ENCODE results near the gene SNCG.
"Not testable (repeated sequence)": the region's sequence is repeated elsewhere in the genome, so short reads cannot be mapped to it uniquely, and the experiment has no call there.

The SNCG gene

DNA sequence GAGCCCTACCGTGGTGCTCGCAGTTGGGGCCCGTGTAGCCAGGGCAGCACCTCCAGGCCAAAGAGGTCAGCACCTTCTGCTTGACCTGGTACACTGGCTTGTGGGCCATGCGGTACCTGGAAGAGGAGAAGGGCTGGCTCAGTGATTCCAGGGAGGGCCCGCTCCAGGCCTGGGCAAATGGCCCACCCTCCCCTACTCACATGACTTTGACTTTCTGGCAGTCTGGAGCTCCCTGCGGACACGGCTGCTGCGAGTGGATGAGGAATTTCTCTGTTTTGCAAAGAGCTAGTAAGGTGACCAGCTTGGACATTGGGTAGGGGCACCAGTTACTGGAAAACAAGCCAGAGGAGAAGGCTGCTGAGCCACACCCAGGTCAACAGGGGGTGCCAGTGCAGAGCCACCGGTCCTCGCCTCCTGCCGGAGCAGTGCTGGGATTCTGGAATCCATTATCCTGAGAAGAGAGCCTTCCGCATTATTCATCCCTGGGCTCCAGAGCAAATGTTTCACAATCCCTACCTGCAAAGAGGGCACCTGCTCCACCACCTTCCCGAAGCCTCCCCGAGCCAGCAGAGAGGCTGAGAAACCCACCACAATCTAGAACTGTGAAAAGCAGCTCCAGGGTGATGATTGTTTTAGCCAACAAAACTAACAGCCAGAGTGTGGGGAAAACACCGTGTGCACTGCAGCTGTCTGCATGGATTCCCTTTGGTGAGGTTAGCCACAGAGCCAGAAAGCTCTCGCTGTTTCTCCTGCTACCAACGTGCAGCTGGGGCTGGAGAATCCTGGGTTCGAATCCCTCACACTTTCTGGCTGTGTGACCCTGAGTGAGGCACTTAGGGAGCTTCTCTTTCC is 12.8 kb upstream of the SNCG start:
- no peak for DNase-seq

- DNase-seq = no peak
These were observed 11.9 kb upstream of the SNCG start for GRCh38 chr10:86946213-86947155.

- not testable (repeated sequence) for DNase-seq
These were observed 10.6 kb upstream of the SNCG start for GRCh38 chr10:86947806-86948205.

- no peak for DNase-seq
These were observed 8.1 kb upstream of the SNCG start for GRCh38 chr10:86950349-86950748.

- no peak for DNase-seq
These were observed 7.1 kb upstream of the SNCG start for GRCh38 chr10:86951184-86951761.

DNA sequence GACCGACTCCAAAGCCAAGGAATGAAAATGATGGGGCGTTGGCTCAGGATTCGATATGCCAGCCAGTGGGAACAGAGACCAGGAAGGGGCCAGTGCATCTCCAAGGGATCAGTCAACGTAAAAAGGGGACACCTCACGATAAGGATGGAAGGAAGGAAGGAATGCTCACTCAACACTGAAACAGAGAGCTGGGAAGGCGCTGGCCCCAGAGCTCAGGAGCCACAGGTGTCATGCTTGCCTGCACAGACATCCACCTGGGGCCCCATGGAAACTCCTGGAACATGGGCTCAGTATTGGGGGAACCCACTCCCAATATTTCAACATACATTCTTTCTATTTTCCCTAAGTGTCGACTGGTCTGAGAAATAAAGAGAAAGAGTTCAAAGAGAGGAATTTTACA is 6.3 kb upstream of the SNCG start:
- no peak for DNase-seq

- not testable (repeated sequence) for DNase-seq
These were observed 5.7 kb upstream of the SNCG start for GRCh38 chr10:86952697-86953096.

GRCh38 chr10:86953747-86954680 is 4.4 kb upstream of the SNCG start:
- DNase-seq = peak; percentile 17

DNA sequence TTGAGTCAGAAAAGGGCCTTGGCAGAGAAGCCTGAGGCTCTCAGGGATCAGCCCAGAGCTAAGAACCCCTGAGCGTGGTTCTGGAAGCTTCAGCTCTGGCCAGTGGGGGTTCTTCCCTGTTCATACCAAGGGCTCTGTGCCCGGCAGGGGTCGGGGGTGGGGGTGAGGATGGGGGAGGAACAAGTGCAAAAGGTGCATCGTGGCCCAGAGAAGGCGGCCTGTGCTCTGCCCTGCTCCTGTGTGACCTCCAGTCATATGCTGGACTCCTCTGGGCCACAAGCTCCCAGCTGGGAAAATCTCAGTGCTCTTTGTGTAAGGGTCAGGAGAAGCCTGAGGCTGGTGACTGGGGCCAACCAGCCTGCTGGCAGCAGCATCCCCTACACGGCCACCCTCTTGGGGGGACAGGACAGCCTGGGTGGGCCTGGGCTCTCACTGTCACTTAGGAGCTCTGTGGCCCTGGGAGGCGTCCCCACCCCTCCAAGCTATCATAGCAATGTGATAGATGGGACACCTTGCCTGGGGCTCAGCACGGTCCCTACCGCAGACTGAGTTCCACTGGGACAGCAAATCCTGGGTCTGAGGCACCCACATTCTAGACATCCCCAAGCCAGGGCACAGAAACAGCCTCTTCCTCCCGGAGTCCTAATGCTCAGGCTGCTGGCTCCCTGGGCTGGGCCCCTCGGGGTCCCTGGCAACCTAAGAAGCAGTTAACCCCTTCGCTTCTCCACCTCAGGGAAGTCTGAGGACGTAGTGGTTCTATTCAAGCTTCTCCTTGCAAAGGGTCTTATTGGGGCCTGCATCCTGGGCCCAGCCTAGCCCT is 3.5 kb upstream of the SNCG start:
- DNase-seq = no peak

GRCh38 chr10:86955501-86956194 is 2.8 kb upstream of the SNCG start:
- DNase-seq = no peak

DNA sequence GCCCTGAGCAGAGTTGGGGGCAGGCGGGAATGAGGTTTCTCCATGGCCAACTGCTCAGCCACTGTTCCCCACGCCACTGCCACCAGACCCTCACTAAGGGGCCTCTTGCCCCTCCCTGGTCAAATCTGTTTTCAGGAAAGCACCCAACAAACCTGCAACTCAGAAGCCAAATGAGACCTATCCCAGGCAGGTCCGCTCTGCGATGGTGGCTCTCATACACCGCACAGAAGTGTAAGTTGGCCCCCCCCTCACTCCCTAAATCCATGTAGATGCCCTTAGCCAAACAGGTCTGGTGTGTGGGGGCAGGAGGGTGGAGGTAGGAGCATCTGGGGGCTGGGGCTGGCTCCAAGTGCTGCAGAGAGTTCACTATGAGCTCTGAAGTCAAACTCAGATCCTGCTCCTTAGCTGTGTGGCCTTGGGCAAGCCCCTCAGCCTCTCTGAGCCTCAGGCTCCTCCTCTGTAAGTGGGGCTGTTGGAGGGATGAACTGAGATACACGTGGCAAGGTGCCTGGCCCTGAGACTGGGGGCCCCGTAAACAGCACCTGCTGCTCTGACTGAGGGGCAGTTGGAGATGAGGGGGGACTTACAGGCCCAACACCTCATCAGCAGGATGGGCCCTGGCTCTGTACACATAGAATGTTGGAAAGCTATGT is 2.1 kb upstream of the SNCG start:
- no peak for DNase-seq

DNA sequence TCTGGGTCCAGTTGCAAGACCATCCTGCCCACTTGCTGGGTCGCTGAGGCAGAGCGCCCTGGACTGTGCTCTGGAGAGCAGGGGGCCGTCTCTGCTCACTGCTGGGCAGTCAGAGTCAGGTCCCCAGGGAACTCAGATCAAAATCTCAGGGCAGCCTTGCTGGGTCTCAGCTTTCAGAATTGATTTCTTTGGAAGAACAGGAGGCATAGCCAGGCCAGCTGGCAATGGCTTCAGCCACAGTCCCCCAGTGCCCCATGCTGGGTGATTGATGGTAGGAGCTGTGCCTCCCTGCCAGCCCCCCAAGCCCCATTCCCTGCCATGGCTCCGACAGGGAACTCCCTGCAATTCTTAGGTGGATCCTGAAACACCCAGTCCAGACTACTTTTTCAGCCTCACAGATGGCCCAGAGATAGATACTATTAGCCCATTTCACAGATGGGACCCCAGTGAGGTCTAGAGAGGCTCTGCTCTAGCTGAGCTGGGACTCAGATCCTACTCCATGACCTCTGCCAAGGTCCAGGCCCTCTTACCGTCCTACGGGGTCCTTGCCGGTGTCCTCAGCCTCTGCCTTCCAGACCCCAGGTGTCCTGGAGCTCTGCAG is 1.5 kb upstream of the SNCG start:
- no peak for DNase-seq

- DNase-seq = no peak
These were observed 806 bp upstream of the SNCG start, which contains the start of gene MMRN2 for GRCh38 chr10:86957471-86958115. Gene MMRN2, minus strand, starts transcription at chr10:86957615. Its CDS starts 74 bp downstream, at chr10:86957541.

DNA sequence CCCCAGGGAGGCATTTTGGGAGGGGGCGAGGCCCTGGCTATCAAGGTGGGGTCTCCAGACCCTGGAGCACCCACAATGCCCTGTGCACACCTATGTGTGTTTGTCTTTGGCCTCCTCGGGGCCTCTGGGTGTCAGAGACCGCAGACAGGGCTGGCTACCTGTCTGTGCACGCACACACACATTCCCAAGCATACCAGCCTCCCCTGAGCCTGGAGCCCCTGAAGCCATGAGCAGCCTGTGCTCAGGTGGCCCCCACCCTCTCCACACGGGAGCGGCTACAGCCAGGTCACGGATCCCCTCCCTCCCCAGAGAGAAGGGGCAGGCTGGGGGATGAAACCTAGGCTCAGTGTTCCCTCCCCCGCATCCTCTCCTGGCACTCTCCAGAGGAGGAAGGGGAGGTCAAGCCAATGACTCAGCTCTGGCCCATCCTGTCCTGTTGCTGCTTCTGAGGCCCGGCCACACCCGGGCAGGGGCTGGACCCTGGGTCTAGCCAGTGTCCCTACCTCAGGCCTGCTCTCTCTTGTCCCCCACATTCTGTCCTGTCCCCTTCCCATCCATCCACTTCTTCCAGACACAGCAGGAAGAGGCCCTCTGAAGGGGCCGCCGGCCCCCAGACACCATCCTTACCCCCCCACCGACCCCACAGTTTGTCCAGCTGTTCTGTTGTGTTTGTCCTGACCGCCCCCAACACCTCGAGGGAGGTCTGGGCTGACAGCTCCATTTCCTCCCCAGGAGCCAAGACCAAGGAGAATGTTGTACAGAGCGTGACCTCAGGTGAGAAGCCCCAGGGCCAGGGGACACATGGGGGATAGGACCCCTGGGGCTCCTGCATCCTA is 720 bp downstream of the SNCG start:
- no peak for DNase-seq

DNA sequence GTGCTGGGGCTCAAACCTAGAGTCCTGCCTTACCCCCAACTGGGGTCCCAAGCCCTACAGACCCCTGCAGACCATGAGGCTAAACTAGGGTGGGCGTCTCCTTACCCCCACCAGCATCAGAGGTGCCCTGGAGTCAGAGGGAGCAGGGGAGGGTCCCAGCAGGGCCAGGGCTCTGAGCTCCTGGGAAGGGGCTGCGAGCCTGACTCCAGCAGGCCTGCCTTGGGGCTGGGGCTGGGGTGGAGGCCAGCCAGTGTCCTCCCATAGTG is 1.3 kb downstream of the SNCG start:
- DNase-seq = no peak

DNA sequence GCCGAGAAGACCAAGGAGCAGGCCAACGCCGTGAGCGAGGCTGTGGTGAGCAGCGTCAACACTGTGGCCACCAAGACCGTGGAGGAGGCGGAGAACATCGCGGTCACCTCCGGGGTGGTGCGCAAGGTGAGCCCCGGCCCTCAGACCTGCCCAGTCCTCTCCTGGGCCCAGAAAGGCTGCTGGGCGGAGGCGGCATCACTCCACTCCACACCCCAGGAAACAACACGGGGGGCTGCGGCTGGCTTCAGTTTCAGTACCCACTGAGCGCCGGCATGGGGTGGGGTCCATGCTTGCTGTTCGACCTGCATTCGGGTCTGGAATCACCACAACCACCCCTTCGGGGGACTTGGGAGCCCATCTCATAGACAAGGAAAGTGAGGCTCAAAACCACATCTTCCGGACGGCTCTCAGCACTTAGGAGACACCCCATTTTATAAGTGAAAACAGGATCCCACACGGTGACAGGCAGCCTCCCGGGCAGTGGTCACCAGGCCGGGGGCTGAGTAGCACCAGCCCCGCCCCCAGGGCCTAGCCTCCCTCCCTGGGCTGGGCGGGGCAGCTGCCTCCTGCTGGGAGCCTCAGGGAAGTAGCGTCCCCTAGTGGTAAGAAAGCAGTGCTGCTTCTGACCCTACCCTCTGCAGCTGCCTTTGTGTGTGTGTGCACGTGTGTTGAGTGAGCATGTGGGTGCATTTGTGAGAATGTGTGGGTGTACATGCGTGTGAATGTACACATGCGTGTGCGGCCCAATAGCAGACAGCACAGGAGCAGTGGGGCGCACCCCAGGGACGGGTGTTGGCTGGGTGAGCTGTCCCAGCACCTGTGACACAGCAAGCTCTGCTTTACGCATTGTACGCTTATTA is 1.8 kb downstream of the SNCG start:
- no peak for DNase-seq

DNA sequence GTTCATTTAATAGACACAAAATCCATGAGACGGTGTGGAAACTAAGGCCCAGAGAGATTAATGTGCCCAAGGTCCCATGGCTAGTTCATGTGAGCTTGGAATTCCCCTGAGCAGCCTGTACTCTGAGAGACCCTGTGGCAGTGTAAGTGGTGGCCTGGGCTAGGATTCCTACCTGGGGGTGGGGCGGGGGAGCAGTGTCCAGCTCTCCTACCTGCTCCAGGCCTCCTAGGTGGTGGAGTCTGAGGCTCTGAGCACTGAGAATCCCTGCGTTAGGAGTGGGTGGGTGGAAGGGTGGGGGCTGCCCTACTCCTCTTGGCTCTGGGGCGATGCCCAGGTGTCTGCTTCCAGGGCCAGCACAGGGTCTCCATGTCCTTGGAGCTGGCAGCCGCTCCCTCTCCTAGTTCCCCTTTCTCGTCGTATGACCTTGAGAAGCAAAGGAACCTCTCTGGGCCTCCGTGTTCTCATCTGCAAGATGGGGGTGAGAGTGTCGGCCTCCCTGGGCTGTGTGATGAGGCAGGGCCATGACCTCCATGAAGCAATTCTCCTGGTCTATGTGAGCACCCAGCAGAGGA is 2.5 kb downstream of the SNCG start:
- no peak for DNase-seq

All from midbrain (tissue), 1 donor.